ENCODE measurements around the gene SPECC1.

Gene SPECC1

GRCh38 chr17:20213449-20213848 is 204.3 kb downstream of the SPECC1 start:
- Histone ChIP-seq H3K9me2 (replicated peaks; ENCODE audit: control insufficient read depth, low read length) (no peaks in the 10 kb centered on the region), H3K27ac (ENCODE audit: low read depth, low read length) (no peak overlapping the region), H3K36me3 (ENCODE audit: control insufficient read depth, low read length) (no peaks in the 10 kb centered on the region), H4K20me1 (ENCODE audit: control insufficient read depth, insufficient read depth, low read depth, low read length) (no peaks in the 10 kb centered on the region), H3K4me2 (ENCODE audit: low read length) (no peak overlapping the region), H3F3A (ENCODE audit: control insufficient read depth, insufficient read depth) (no peaks in the 10 kb centered on the region), H3K4me1 (ENCODE audit: control insufficient read depth, low read length) (no peaks in the 10 kb centered on the region), H3K9me3 (ENCODE audit: control insufficient read depth, insufficient read depth, low read length) (no peaks in the 10 kb centered on the region), H3K4me3 (ENCODE audit: low read length) (no peak overlapping the region), H3K27me3 (ENCODE audit: control insufficient read depth, low read length) (no peaks in the 10 kb centered on the region), H3K79me2 (ENCODE audit: control insufficient read depth, low read length) (no peaks in the 10 kb centered on the region)
- TF ChIP-seq EZH2phosphoT487 (IDR thresholded peaks at IDR 0.05; ENCODE audit: borderline replicate concordance, low read length): no peak
- no peak for TF ChIP-seq CTCF (IDR thresholded peaks at IDR 0.05; ENCODE audit: low read depth, low read length, poor library complexity, severe bottlenecking)

GRCh38 chr17:20214794-20215193 is 205.6 kb downstream of the SPECC1 start:
- Histone ChIP-seq H3K4me3 (ENCODE audit: low read length) (no peak overlapping the region), H3K27ac (ENCODE audit: low read depth, low read length) (no peak overlapping the region), H3K27me3 (ENCODE audit: control insufficient read depth, low read length) (no peaks in the 10 kb centered on the region), H3K4me2 (ENCODE audit: low read length) (no peak overlapping the region), H3F3A (ENCODE audit: control insufficient read depth, insufficient read depth) (no peaks in the 10 kb centered on the region), H3K9me3 (ENCODE audit: control insufficient read depth, insufficient read depth, low read length) (no peaks in the 10 kb centered on the region), H3K4me1 (ENCODE audit: control insufficient read depth, low read length) (no peaks in the 10 kb centered on the region), H3K9me2 (replicated peaks; ENCODE audit: control insufficient read depth, low read length) (no peaks in the 10 kb centered on the region), H4K20me1 (ENCODE audit: control insufficient read depth, insufficient read depth, low read depth, low read length) (no peaks in the 10 kb centered on the region), H3K36me3 (ENCODE audit: control insufficient read depth, low read length) (no peaks in the 10 kb centered on the region), H3K79me2 (ENCODE audit: control insufficient read depth, low read length) (no peaks in the 10 kb centered on the region)
- no peak for TF ChIP-seq CTCF (IDR thresholded peaks at IDR 0.05; ENCODE audit: low read depth, low read length, poor library complexity, severe bottlenecking)
- no peak for TF ChIP-seq EZH2phosphoT487 (IDR thresholded peaks at IDR 0.05; ENCODE audit: borderline replicate concordance, low read length)

GRCh38 chr17:20216154-20216815 is 207.1 kb downstream of the SPECC1 start:
- H3K9me3 ChIP-seq (ENCODE audit: control insufficient read depth, insufficient read depth, low read length): no peaks in the 10 kb centered on the region
- H3K4me1 ChIP-seq (ENCODE audit: control insufficient read depth, low read length): no peaks in the 10 kb centered on the region
- H3K4me2 ChIP-seq (ENCODE audit: low read length): no peak overlapping the region
- H3K4me3 ChIP-seq (ENCODE audit: low read length): no peak overlapping the region
- H4K20me1 ChIP-seq (ENCODE audit: control insufficient read depth, insufficient read depth, low read depth, low read length): no peaks in the 10 kb centered on the region
- H3F3A ChIP-seq (ENCODE audit: control insufficient read depth, insufficient read depth): no peaks in the 10 kb centered on the region
- no peaks in the 10 kb centered on the region for H3K9me2 ChIP-seq (replicated peaks; ENCODE audit: control insufficient read depth, low read length)
- H3K36me3 ChIP-seq (ENCODE audit: control insufficient read depth, low read length): no peaks in the 10 kb centered on the region
- H3K79me2 ChIP-seq (ENCODE audit: control insufficient read depth, low read length): no peaks in the 10 kb centered on the region
- TF ChIP-seq CTCF (IDR thresholded peaks at IDR 0.05; ENCODE audit: low read depth, low read length, poor library complexity, severe bottlenecking): no peak
- TF ChIP-seq EZH2phosphoT487 (IDR thresholded peaks at IDR 0.05; ENCODE audit: borderline replicate concordance, low read length): no peak
- no peak overlapping the region for H3K27ac ChIP-seq (ENCODE audit: low read depth, low read length)
- no peaks in the 10 kb centered on the region for H3K27me3 ChIP-seq (ENCODE audit: control insufficient read depth, low read length)
